Rectal smooth muscle tissue (tissue), 1 donor: ENCODE results near the gene SLC43A3.
"Not testable (repeated sequence)": the region's sequence is repeated elsewhere in the genome, so short reads cannot be mapped to it uniquely, and the experiment has no call there.

Source experiments
- H3K27ac ChIP-seq: one replicate; pipeline ENCODE4 v1.7.0; 2013; ENCODE audit warnings: low read depth, low read length, inconsistent platforms
- H3K27me3 ChIP-seq: one replicate; pipeline ENCODE4 v1.7.0; 2013; ENCODE audit warnings: low read length; ENCODE audit not compliant: control insufficient read depth, insufficient read depth
- H3K36me3 ChIP-seq: one replicate; pipeline ENCODE4 v1.7.0; 2013; ENCODE audit warnings: low read length; ENCODE audit not compliant: control insufficient read depth, insufficient read depth
- H3K4me1 ChIP-seq: one replicate; pipeline ENCODE4 v1.7.0; 2013; ENCODE audit warnings: low read length; ENCODE audit not compliant: control insufficient read depth, insufficient read depth
- H3K4me3 ChIP-seq: one replicate; pipeline ENCODE4 v1.7.0; 2013; ENCODE audit warnings: low read length
- H3K9ac ChIP-seq: one replicate; pipeline ENCODE4 v1.7.0; 2013; ENCODE audit warnings: low read length

SLC43A3 gene

DNA sequence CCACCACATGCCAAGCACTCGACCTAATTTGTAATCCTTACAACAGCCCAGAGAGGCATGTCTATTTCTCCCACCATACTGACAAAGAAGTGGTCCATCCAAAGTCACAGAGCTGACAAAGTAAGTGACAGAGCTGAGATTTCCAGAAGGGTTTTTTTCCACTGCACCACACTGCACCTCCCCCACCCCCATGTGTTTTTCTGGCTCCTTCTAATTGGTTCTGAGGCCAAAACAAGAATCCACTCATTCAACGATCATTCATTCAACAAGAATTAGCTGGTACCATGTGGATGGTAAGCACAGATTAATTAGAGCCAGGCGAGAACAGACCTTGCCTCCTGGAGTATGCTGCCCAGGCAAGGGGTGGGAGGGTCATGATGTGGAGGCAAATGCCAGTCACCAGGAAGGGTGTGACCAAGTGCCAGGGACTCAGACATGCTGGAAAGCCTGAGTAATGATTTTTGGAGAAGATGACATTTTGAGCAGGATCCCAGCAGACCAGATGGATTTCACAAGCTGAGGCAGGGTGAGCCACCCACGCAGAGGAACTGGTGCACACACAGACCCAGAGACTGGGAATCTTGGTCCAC lies 21.6 kb downstream of the SLC43A3 start:
- Histone ChIP-seq H3K4me1 (no peaks in the 10 kb centered on the region), H3K36me3 (peaks cover 8% of the 10 kb centered on the region), H3K4me3 (no peak overlapping the region), H3K9ac (no peak overlapping the region), H3K27ac (no peak overlapping the region), H3K27me3 (no peaks in the 10 kb centered on the region)

DNA sequence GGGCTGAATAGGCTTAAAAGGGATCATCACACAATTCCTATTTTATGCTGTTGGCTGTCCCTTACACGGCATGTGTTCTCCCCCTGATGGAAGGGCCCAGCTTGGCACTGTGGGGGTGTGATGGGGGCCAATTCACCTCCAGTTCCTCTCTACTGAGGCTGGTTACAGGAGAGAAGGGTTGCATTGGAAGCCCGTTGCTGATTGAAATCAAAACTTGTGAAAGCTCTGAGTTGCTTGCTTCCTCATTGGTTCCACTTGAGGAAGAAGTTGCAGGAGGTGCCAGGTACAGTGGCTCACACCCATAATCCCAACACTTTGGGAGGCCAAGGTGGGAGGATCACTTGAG lies 23.1 kb downstream of the SLC43A3 start:
- H3K27ac ChIP-seq: no peak overlapping the region
- no peaks in the 10 kb centered on the region for H3K4me1 ChIP-seq
- no peak overlapping the region for H3K9ac ChIP-seq
- H3K27me3 ChIP-seq: no peaks in the 10 kb centered on the region
- H3K36me3 ChIP-seq: peaks cover 8% of the 10 kb centered on the region
- H3K4me3 ChIP-seq: no peak overlapping the region

DNA sequence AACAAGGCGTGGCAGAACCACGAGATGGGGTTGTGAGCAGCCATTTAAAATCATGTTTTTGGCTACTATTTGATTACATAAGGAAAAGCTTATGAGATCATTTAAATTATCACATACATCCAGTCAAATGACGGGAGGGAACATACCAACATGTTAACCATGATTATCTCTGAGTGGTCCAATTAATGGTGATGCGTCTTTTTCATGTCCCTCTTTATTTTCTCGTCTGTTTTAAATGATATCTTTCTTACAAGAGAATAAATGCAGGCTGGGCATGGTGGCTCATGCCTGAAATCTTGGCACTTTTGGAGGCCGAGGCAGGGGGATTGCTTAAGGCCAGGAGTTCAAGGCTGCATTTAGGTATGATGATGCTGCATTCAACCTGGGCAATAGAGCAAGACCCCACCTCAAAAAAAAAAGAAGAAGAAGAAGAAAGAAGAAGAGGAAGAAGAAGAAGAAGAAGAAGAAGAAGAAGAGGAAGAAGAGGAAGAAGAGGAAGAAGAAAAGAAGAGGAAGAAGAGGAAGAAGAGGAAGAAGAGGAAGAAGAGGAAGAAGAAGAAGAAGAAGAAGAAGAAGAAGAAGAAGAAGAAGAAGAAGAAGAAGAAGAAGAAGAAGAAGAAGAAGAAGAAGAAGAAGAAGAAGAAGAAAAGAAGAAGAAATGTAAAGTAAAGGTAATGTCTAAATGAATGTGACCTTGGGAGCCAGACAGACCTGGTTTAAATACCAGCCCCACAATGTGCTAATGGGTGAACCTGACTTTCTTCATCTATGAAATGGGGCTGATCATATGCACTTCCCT lies 23.7 kb downstream of the SLC43A3 start:
- not testable (repeated sequence) for H3K4me3 ChIP-seq, H3K36me3 ChIP-seq, H3K27me3 ChIP-seq, H3K27ac ChIP-seq, H3K9ac ChIP-seq, H3K4me1 ChIP-seq

DNA sequence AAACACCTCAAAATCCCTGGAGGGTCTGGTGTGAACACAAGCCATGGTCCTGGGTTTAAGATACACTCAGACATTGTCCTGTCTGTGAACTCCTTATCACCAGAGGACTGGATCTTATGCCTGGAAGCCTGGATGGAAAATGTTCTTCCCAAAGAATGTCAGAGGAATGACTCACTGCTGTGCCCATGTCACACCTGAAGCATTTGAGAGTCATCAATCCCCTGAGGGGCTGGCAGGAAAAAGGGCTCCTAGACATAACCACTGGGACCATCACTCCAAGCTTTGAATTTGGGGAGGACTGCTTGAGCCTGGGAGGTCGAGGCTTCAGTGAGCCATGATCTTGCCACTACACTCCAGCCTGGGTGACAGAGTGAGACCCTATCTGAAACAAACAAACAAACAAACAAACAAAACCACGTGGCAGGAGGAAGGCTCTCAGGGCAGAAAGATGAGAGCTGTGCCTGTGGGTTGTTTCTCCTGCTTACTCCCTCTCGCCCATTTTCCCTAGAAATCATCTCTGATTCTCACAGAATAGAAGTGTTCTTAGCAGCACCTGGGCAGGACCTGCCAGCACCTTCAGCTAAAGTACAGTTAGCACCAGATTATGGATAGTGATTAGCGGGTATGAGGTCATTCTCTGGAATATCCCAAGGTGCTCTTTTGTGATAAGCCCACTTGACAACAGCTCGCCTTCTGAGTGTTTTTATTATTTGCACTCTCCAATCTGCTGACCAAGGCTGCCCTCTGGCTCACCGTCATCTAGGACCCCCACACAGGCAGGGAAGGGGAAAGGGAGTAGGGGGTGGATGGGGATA lies 24.5 kb downstream of the SLC43A3 start:
- no peaks in the 10 kb centered on the region for H3K27me3 ChIP-seq
- no peaks in the 10 kb centered on the region for H3K4me1 ChIP-seq
- H3K36me3 ChIP-seq: peaks cover 1% of the 10 kb centered on the region
- H3K9ac ChIP-seq: no peak overlapping the region
- H3K4me3 ChIP-seq: no peak overlapping the region
- no peak overlapping the region for H3K27ac ChIP-seq

DNA sequence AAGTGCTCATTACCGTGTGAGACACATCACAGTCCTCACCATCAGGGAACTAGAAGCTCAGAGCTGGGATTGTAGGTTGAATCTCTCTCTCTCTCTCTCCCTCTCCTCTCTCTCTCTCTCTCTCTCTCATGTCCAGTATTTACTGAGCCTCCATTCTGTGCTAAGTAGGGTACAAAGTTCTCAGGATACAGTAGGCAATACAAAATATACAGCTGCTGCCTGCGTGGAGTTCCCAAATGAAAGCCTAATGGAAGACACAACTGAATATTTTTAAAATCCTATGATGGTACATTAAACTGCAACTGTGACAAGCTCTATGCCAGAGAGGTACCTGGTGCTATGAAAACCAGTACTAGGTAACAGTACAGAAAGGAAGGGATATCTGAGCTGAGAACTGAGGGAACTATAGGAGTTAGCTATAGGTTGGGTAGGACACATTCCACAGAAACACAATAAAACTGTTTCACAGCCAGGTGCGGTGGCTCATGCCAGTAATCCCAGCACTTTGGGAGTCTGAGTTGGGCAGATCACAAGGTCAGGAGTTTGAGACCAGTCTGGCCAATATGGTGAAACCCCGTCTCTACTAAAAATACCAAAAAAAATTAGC lies 26.8 kb downstream of the SLC43A3 start:
- Histone ChIP-seq H3K36me3 (no peaks in the 10 kb centered on the region), H3K4me1 (no peaks in the 10 kb centered on the region), H3K27me3 (no peaks in the 10 kb centered on the region), H3K4me3 (no peak overlapping the region), H3K9ac (no peak overlapping the region), H3K27ac (no peak overlapping the region)

DNA sequence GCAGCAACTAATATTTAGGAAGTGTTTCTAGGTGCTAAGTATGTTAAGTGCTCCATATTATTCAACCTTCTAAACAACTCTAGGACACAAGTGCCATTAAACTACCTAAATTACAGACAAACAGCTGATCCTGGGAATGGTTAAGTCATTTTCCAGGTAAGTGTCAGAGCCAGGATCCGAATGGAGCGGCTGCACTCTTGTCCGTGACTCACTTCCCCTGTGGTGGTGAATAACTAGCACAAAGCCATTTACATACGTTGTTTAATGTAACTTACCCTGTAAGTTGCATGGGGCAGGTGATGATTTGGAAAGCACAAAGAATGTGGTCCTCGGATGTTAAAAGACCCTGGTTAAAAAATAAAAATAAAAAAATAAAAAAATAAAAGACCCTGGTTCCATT lies 27.7 kb downstream of the SLC43A3 start:
- Histone ChIP-seq H3K27ac (no peak overlapping the region), H3K27me3 (no peaks in the 10 kb centered on the region), H3K36me3 (no peaks in the 10 kb centered on the region), H3K4me1 (no peaks in the 10 kb centered on the region), H3K4me3 (no peak overlapping the region), H3K9ac (no peak overlapping the region)

DNA sequence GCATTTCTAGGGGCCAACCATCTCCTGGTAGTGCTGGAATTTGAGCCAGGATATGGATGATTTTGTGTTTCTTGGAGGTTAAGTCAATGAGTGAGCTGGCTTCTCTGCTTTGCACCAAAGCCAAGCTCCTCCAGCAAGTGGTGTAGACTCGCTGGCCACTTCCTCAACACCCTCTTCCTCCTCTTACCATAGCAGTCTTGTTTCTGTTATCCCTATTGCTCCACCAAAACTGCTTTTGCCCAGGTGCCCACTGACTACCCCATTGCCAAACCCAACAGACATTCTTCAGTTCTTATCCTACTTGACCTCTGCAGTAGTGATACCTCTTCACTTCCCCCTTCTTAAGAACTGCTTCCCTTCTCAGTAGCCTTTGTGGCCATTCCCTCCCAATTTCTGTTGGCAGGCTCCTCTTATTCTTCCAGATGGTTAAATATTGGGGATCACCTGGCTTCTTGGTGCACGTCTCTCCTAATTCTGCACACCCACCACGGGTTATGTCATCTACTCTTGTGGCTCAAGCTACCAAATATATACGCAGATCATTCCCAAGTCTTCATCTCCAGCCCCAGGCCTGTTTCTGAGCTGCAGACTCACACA lies 29.4 kb downstream of the SLC43A3 start:
- H3K9ac ChIP-seq: no peak overlapping the region
- no peak overlapping the region for H3K27ac ChIP-seq
- no peaks in the 10 kb centered on the region for H3K4me1 ChIP-seq
- H3K4me3 ChIP-seq: no peak overlapping the region
- H3K27me3 ChIP-seq: no peaks in the 10 kb centered on the region
- H3K36me3 ChIP-seq: no peaks in the 10 kb centered on the region

DNA sequence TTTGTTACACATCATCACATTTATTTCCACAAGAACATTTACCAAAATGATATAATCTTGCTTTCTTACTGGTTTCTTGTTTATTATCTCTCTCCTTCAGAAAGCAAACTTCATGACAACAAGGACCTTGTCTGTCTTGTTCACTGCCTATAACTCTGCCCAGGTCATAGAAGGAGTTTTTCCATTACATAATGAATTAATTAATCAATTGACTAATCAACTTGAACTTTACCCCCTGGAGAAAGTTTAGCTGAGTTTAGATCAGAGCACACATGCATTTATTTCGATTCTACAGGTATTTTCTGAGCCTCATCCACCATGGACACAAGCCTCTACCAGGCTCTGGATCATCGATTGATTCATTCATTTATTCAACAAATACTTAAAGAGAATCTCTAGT lies 30.2 kb downstream of the SLC43A3 start:
- H3K27ac ChIP-seq: no peak overlapping the region
- H3K4me3 ChIP-seq: no peak overlapping the region
- no peak overlapping the region for H3K9ac ChIP-seq
- no peaks in the 10 kb centered on the region for H3K36me3 ChIP-seq
- no peaks in the 10 kb centered on the region for H3K4me1 ChIP-seq
- H3K27me3 ChIP-seq: no peaks in the 10 kb centered on the region

DNA sequence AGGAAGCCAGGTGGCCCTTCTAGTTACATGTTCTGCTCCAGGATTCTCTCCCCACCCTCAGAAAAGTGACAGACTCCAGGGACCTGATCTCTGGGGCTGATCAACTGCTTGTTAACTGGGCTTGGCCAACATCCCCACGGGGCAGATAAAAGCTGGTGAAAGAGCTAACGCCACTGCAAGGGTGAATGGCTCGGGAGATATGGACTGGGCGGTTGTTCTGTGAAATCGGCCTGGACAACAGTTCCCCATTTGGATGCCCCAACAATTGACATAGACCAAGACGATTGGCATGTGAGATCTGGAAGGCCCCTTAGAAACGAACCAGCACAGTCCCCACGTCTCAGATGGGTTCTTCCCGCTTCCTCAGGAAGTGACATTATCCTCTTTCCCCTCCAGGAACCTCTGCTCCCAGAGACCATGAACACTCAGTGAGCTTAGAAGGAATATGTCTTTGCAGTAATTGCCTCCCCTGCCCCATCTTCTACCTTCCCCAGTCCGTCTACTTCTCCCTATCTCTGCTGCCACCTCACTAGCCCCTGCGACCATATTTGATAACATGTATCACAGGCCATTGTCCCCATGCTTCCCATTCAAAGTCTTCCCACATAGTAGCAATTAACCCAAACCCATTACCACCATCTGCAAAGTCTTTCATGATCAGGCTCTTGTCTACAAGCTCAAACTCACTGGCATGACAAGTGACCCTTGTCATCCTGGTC lies 30.9 kb downstream of the SLC43A3 start:
- no peak overlapping the region for H3K9ac ChIP-seq
- no peak overlapping the region for H3K27ac ChIP-seq
- H3K4me3 ChIP-seq: no peak overlapping the region
- H3K4me1 ChIP-seq: no peaks in the 10 kb centered on the region
- H3K36me3 ChIP-seq: no peaks in the 10 kb centered on the region
- no peaks in the 10 kb centered on the region for H3K27me3 ChIP-seq

DNA sequence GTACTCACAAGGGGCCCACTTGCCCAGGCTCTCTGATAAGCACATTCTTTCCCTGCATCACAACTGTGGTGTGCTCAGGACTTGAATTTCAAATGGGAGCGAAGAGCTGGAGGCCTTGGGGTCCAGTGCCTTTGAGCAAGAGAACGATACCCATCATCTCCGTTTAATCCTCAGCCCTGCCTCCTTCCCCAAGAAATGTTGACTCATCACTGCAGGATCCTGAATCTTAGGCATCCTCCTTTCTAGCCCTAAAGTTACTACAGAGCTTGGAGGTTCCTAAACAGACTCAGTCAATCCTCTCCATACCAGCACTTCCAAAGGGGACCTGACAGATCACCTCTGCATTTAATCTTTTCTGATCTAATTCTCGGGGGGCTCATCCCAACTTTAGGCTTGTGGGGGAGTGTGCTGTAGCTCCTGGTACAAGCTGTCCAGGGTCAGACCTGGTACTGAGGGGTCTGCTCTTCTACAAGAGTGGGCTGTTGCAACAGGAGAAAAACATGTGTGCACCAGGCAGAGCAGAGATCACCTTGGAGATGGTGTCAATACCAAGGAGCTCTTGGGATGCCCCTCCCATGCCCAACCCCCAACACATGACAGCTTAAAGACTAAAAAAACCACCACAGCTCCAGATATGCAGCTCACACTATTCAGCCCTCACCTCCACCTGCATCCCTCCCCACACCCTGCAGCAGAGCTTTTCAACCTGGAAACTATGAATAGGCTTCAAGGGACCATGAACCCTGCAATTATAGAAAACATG lies 32.5 kb downstream of the SLC43A3 start:
- Histone ChIP-seq H3K27ac (no peak overlapping the region), H3K36me3 (no peaks in the 10 kb centered on the region), H3K9ac (no peak overlapping the region), H3K4me1 (no peaks in the 10 kb centered on the region), H3K4me3 (no peak overlapping the region), H3K27me3 (no peaks in the 10 kb centered on the region)

DNA sequence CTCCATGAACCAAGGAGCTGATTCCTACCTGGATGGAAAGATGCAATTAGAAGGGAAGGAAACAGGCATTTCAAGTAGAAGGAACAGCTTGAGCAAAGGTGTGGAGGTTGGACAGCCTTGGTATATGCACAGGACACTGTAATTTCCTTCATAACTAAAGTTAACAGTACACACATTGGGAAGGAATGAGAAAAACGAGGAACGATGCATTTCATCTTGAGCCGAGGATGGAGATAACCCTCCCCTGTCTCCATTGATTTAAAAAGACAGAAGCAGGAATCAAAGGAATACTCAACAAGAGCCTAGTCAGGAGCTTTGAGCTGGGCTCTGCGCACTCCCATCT lies 34.2 kb downstream of the SLC43A3 start:
- Histone ChIP-seq H3K9ac (no peak overlapping the region), H3K4me1 (no peaks in the 10 kb centered on the region), H3K27me3 (no peaks in the 10 kb centered on the region), H3K4me3 (no peak overlapping the region), H3K27ac (no peak overlapping the region), H3K36me3 (no peaks in the 10 kb centered on the region)
